GM19467 (cell line): ENCODE results near the gene DHODH.
"Not testable (repeated sequence)": the region's sequence is repeated elsewhere in the genome, so short reads cannot be mapped to it uniquely, and the experiment has no call there.

Experiments used
- ATAC-seq: cut with Tn5 transposase; IDR thresholded peaks from one replicate; pipeline ENCODE4 v1.9.1; 2021; ENCODE audit warnings: mild to moderate bottlenecking, moderate library complexity; ENCODE audit not compliant: unreplicated experiment

The DHODH gene

GRCh38 chr16:72008424-72009216 is at the start of gene DHODH:
TSS of gene DHODH (plus strand) at chr16:72008744. CDS start at chr16:72008765, 21 bp downstream.
- ATAC-seq: peak; percentile 99

- ATAC-seq: peak; percentile 87
These were observed 47.2 kb upstream of the DHODH start for GRCh38 chr16:71961066-71962039.

DNA sequence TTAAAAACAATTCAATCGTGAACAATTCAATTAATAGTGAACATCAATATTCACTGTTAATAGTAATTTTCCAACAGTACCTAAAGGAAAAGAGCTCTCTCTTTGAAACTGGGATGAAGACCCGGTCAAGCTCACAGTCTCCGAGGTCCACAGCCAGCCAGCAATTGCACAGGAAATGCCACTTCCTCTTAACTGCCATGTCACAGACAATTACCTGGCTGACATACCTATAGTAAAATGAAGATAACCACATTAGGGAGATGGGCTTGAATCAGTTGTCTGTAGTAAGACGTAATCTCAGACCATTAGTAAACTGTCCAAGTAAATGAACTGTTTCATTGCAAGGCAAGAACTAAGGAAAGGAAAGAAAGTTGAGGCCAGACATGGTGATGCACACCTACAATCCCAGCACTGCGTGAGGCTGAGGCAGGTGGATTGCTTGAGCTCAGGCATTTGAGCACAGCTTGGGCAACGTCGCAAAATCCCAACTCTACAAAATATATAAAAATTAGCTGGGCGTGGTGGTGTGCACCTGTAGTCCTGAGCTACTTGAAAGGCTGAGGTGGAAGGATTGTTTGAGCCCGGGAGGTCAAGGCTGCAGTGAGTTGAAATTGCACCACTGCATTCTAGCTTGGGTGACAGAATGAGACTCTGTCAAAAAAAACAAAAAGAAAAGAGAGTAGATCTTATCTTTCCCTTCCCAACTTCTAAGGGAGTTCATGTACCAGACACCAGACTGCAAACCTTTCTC is 45.2 kb upstream of the DHODH start:
- ATAC-seq: no peak

DNA sequence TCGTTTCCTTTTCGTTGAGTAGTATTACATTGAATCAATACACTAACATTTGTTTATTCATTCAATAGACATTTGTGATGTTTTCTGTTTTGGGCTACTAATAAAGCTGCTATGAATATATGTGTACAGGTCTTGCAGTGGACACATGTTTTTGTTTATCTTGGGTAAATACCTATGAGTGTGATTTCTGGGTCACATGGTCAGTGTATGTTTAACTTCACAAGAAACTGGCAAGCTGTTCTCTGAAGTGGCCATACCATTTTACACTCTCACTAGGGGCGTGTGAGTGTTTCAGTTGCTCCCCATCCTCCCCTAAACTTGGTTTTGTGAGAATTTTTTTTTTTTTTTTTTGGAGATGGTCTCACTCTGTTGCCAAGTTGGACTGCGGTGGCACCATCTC is 43.3 kb upstream of the DHODH start:
- no peak for ATAC-seq

GRCh38 chr16:71966932-71967331 is 41.6 kb upstream of the DHODH start:
- no peak for ATAC-seq

GRCh38 chr16:71969353-71969752 is 39.2 kb upstream of the DHODH start:
- no peak for ATAC-seq

- ATAC-seq: no peak
These were observed 37.0 kb upstream of the DHODH start for GRCh38 chr16:71971571-71971970.

- ATAC-seq: no peak
These were observed 36.2 kb upstream of the DHODH start for GRCh38 chr16:71972356-71972755.

DNA sequence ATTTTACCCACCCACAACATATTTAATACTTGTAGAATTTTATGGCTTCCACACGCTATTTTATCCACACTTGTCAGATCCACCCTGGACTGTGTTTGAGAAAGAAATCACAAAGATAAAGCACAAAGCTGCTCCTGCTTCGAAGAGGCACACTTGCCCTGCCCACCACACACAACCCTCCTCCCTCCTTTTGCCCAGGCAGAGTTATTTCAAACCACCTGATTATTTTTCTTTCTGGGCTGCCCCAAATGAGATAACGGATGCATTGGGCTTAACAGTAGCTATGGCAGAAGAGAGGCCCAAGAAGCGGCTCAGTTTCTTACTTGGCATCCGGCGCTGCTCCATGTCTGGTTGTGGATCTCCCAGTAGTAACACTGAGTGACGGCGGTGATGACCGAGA is 35.5 kb upstream of the DHODH start:
- no peak for ATAC-seq

DNA sequence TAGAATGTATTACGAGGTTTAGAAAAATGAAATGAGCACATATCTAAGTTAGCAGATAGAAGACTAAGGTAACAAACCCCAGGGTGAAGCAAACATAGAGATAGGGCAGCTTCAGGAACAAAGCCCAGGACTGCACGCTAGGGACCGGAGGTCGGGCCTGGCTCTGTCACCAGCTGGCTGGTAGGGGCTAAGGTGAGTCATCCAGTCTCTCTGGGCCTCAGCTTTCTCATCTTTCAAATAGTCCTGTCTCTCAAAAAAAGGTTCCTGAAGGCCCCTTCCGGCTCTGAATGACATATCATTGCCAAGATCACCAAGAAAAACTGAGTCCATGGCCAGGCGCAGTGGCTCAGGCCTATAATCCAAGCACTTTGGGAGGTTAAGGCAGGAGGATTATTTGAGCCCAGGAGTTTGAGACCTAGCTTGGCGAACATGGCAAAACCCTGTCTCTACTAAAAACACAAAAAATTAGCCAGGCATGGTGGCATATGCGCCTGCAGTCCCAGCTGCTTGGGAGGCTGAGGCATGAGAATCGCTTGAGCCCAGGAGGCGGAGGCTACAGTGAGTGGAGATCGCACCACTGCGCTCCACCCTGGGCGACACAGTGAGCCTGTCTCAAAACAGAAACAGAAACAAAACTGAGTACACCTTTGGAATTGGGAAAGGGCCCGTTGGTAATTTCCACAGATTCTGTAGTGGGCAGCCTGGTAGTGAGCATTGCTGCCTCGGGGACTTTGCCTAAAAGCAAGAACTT is 34.3 kb upstream of the DHODH start:
- ATAC-seq: no peak

DNA sequence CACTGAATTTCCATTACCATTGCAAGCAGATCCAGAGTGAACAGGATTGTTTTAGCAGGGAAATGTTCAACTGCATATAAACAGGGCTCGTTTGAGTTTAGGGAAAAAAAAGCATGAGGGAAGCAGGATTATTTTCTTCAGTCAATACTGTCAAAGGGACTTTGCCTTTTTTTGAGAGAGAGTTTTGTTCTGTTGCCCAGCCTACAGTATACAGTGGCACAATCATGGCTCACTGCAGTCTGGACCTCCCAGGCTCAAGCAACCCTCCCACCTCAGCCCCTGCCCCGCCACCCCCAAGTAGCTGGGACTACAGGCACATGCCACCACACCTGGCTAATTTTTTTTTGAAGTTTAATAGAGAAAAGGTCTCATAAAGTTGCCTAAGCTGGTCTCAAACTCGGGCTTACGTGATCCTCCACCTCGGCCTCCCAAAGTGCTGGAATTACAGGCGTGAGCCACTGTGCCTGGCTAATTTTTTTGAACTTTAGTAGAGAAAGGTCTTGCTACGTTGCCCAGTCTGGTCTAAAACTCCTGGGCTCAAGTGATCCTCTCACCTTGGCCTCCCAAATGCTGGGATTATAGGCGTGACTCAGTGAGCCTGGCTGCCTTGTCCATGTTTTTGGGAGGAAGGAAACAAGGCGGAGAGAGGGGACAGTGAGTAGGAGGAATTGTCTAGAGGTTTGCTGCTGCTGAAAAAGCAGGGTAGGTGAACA is 23.1 kb upstream of the DHODH start:
- no peak for ATAC-seq

GRCh38 chr16:71986131-71986530 is 22.4 kb upstream of the DHODH start:
- ATAC-seq: no peak

DNA sequence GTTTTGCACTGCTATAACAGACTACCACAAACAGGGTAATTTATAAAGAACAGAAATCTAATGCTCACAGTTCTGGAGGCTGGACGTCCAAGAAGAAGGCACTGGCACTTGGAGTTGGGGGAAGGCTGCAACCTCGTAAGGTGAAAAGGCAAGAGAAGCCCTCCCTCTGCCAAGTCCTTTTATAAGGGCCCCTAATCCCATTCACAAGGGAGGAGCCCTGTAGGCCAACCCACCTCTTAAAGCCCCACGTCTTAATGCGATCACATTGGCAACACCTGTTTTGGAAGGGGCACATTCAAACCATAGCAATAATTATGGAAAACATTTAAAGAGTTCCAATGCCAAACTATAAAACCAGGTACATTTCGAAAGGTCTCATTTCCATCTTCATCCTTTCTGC is 13.5 kb upstream of the DHODH start:
- no peak for ATAC-seq

DNA sequence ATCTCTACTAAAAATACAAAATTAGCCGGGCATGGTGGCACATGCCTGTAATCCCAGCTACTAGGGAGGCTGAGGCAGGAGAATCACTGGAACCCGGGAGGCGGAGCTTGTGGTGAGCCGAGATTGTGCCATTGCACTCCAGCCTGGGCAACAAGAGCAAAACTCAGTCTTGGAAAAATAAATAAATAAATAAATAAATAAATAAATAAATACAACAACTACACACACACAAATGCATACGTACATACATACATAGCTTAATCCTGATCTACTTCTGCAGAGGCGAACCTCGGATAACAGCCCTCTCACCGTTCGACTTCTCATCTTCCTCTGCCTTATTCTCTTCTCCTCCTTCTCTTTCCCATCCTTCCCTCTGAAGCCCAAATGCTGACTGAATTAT is 11.0 kb upstream of the DHODH start:
- not testable (repeated sequence) for ATAC-seq

- no peak for ATAC-seq
These were observed 7.2 kb upstream of the DHODH start for GRCh38 chr16:72001180-72001874.

GRCh38 chr16:72002619-72003018 is 5.9 kb upstream of the DHODH start:
- no peak for ATAC-seq

- ATAC-seq: not testable (repeated sequence)
These were observed 500 bp upstream of the DHODH start for GRCh38 chr16:72008065-72008423.

DNA sequence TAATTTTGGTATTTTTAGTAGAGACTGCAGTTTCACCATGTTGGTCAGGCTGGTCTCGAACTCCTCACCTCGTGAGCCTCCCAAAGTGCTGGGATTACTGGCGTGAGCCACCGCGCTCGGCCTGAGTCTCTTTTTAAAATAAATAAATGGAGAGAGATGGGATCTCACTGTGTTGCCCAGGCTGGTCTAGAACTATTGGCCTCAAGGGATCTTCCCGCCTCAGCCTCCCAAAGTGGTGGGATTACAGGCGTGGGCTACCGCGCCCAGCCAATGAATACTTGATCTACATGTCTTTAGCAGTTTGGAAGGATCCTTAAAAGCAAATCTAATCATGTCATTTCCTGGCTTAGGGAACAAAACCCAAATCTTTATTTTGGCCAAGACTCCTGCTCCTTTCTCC is 1.2 kb downstream of the DHODH start:
- no peak for ATAC-seq

- ATAC-seq: no peak
These were observed 4.1 kb downstream of the DHODH start for GRCh38 chr16:72012607-72013006.
